Measurements from ENCODE around the gene PNPT1. TPM values are rescaled to one million over a fixed set of nuclear protein-coding genes. Genes with fewer than 3 reads are reported as not detected.

Gene PNPT1
- 13.3 and 25.0 TPM in 2 replicates for total RNA-seq

GRCh38 chr2:55693181-55694125, at the start of gene PNPT1:
Gene PNPT1 (minus strand): TSS chr2:55693844. CDS start chr2:55693823, 21 bp downstream.

DNA sequence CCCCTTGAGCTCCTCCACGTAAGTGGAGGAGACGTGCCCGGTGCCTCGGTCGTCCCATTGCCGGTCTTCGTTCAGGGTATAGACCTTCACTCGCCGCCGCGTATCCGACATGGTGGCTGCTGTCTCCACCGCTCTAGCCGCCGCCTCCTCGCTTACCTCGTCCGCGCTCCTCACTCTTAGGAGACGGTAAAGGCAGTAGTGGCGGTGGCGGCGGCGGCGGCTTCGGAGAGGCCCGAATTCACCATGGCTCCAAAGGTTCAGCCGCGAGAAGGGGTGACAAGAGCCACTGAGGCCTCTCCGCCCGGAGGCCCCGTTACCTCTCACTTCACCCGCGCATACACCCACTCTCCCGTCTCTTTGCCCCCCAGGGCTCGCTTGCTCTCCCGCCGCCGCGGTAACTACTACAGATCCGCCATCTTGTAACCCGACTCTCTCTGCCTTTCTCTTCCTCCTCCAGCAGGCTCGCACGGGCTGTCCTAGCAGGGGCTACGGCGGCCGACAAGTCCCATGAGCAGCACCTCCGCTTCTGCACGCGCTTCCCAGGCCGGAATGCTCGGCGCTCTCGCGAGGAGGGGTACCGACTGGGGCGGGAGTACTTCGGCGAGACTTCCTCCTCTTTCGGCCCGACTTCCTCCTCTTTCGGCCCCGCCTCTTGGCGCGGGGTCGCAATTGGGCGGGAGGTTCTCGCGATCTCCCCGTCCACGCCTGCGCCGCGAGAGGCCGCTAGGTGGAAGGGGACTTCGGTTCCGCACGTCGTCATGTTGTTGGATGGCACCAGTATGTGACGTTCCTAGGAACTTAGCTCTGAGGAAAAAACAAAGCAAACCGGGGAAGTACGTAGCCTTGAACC, 76.2 kb downstream of the PNPT1 start, which contains the start of gene PPP4R3B:
Gene PPP4R3B (minus strand): TSS at position 448 of the 850 bp plus-strand sequence. CDS start 337 bp downstream, at position 111.

Other genes with a start within 250 kb of the PNPT1 start
- 11.2 and 11.3 TPM in 2 replicates for gene CFAP36, start 174.1 kb downstream of the PNPT1 start, total RNA-seq
- 30.0 and 50.1 TPM in 2 replicates for gene PPP4R3B, start 76.2 kb downstream of the PNPT1 start, total RNA-seq
- 1,267 and 12,559 TPM in 2 replicates for gene EFEMP1, start 229.9 kb upstream of the PNPT1 start, total RNA-seq